ENCODE measurements around the gene CCDC171. TPM values are rescaled to one million over a fixed set of nuclear protein-coding genes. Genes with fewer than 3 reads are reported as not detected.
A peak's percentile ranks its signal among the peaks of the same experiment; 100 is the strongest.

CCDC171 gene
- total and polyA plus RNA-seq, 2 experiments from 2014 or later, result 4.4 to 5.1 TPM

DNA sequence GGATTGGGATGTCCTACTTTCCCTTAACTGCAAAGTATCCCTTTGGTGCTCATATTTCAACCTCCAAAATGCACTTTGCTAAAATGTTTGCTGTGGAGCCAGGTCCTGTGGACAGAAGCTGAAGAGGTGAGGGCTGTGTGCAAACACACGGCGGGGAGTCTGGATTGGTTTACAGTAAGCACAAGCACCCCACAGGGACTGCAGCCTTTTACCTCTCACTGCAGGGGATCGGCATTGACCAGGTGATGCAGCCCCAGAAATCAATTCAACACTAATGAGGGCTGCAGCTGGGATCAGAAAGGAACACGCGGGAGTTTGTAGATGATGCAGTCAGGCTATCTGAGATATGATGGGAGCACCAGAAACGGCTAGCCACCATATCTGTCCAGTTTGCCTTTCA is 450.9 kb downstream of the CCDC171 start:
- Mint-ChIP-seq H3K4me3 (no peak overlapping the region), H3K4me1 (peaks cover 6% of the 10 kb centered on the region; the same call in 2 of the 3 replicates), H3K27ac (no peak overlapping the region), H3K27me3 (ENCODE audit: insufficient read depth, low read depth, poor library complexity) (no peaks in the 10 kb centered on the region), H3K9me3 (no peaks in the 10 kb centered on the region; the same call in 2 of the 3 replicates), H3K36me3 (ENCODE audit: low read depth) (no peaks in the 10 kb centered on the region)
- Histone ChIP-seq H3K36me3 (ENCODE audit: insufficient read depth) (no peaks in the 10 kb centered on the region), H3K4me1 (ENCODE audit: insufficient read depth) (no peaks in the 10 kb centered on the region), H3K4me2 (no peak overlapping the region), H3K9me2 (ENCODE audit: insufficient read depth) (0 out of 2 replicates have a peak, but pooled peaks cover 5% of the 10 kb centered on the region), H3K27me3 (ENCODE audit: insufficient read depth) (no peaks in the 10 kb centered on the region), H3F3A (replicated peaks; ENCODE audit: low read depth) (no peaks in the 10 kb centered on the region), H3K27ac (ENCODE audit: low read depth) (no peak overlapping the region), H3K4me3 (no peak overlapping the region), H3K79me2 (replicated peaks; ENCODE audit: insufficient read depth) (no peaks in the 10 kb centered on the region), H4K20me1 (replicated peaks; ENCODE audit: insufficient read depth) (no peaks in the 10 kb centered on the region), H2AFZ (no peak overlapping the region)
- TF ChIP-seq REST (IDR thresholded peaks at IDR 0.05; ENCODE audit: unreplicated experiment) (no peak), STAT1 (IDR thresholded peaks at IDR 0.05; ENCODE audit: unreplicated experiment) (no peak), NANOG (IDR thresholded peaks at IDR 0.05; ENCODE audit: borderline replicate concordance) (no peak), POLR2AphosphoS5 (IDR thresholded peaks at IDR 0.05; ENCODE audit: low read depth) (no peak), JUNB (IDR thresholded peaks at IDR 0.05; ENCODE audit: unreplicated experiment) (no peak)
- ATAC-seq, result peak; percentile 81
- DNase-seq (ENCODE audit: low spot score), result no peak

DNA sequence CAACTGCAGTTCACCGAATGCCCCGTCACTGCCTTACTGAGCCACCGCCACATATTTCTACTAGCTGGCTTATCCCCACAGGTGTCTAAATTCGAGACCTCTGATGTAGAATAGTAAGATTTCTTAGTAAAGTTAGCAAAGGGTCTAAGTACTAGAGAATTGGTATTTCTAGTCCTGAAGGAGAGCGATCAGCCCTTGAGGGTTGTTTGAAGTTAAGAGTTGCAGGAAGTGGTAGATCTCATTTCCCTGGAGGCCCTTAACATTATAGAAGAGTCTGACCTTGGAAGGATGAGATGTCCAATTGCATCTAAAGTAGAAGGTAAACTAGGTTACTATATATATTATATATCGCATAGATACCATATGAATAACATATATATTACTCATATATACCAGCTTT is 451.8 kb downstream of the CCDC171 start:
- ATAC-seq, result no peak

GRCh38 chr9:16010221-16010620 is 457.4 kb downstream of the CCDC171 start:
- Mint-ChIP-seq H3K9me3 (no peaks in the 10 kb centered on the region; the same call in 2 of the 3 replicates), H3K4me1 (no peaks in the 10 kb centered on the region), H3K27ac (no peak overlapping the region), H3K36me3 (ENCODE audit: low read depth) (no peaks in the 10 kb centered on the region), H3K27me3 (ENCODE audit: insufficient read depth, low read depth, poor library complexity) (no peaks in the 10 kb centered on the region), H3K4me3 (no peak overlapping the region)
- Histone ChIP-seq H3K27me3 (ENCODE audit: insufficient read depth) (no peaks in the 10 kb centered on the region), H3K4me2 (no peak overlapping the region), H4K20me1 (replicated peaks; ENCODE audit: insufficient read depth) (no peaks in the 10 kb centered on the region), H3K27ac (ENCODE audit: low read depth) (no peak overlapping the region), H3K36me3 (ENCODE audit: insufficient read depth) (no peaks in the 10 kb centered on the region), H3K79me2 (replicated peaks; ENCODE audit: insufficient read depth) (no peaks in the 10 kb centered on the region), H3F3A (replicated peaks; ENCODE audit: low read depth) (no peaks in the 10 kb centered on the region), H3K4me3 (no peak overlapping the region), H3K4me1 (ENCODE audit: insufficient read depth) (no peaks in the 10 kb centered on the region), H3K9me2 (ENCODE audit: insufficient read depth) (peaks cover 8% of the 10 kb centered on the region; the same call in 1 of the 2 replicates), H2AFZ (no peak overlapping the region)
- no peak for ATAC-seq
- DNase-seq (ENCODE audit: low spot score), result no peak
- TF ChIP-seq, protein P1, sequence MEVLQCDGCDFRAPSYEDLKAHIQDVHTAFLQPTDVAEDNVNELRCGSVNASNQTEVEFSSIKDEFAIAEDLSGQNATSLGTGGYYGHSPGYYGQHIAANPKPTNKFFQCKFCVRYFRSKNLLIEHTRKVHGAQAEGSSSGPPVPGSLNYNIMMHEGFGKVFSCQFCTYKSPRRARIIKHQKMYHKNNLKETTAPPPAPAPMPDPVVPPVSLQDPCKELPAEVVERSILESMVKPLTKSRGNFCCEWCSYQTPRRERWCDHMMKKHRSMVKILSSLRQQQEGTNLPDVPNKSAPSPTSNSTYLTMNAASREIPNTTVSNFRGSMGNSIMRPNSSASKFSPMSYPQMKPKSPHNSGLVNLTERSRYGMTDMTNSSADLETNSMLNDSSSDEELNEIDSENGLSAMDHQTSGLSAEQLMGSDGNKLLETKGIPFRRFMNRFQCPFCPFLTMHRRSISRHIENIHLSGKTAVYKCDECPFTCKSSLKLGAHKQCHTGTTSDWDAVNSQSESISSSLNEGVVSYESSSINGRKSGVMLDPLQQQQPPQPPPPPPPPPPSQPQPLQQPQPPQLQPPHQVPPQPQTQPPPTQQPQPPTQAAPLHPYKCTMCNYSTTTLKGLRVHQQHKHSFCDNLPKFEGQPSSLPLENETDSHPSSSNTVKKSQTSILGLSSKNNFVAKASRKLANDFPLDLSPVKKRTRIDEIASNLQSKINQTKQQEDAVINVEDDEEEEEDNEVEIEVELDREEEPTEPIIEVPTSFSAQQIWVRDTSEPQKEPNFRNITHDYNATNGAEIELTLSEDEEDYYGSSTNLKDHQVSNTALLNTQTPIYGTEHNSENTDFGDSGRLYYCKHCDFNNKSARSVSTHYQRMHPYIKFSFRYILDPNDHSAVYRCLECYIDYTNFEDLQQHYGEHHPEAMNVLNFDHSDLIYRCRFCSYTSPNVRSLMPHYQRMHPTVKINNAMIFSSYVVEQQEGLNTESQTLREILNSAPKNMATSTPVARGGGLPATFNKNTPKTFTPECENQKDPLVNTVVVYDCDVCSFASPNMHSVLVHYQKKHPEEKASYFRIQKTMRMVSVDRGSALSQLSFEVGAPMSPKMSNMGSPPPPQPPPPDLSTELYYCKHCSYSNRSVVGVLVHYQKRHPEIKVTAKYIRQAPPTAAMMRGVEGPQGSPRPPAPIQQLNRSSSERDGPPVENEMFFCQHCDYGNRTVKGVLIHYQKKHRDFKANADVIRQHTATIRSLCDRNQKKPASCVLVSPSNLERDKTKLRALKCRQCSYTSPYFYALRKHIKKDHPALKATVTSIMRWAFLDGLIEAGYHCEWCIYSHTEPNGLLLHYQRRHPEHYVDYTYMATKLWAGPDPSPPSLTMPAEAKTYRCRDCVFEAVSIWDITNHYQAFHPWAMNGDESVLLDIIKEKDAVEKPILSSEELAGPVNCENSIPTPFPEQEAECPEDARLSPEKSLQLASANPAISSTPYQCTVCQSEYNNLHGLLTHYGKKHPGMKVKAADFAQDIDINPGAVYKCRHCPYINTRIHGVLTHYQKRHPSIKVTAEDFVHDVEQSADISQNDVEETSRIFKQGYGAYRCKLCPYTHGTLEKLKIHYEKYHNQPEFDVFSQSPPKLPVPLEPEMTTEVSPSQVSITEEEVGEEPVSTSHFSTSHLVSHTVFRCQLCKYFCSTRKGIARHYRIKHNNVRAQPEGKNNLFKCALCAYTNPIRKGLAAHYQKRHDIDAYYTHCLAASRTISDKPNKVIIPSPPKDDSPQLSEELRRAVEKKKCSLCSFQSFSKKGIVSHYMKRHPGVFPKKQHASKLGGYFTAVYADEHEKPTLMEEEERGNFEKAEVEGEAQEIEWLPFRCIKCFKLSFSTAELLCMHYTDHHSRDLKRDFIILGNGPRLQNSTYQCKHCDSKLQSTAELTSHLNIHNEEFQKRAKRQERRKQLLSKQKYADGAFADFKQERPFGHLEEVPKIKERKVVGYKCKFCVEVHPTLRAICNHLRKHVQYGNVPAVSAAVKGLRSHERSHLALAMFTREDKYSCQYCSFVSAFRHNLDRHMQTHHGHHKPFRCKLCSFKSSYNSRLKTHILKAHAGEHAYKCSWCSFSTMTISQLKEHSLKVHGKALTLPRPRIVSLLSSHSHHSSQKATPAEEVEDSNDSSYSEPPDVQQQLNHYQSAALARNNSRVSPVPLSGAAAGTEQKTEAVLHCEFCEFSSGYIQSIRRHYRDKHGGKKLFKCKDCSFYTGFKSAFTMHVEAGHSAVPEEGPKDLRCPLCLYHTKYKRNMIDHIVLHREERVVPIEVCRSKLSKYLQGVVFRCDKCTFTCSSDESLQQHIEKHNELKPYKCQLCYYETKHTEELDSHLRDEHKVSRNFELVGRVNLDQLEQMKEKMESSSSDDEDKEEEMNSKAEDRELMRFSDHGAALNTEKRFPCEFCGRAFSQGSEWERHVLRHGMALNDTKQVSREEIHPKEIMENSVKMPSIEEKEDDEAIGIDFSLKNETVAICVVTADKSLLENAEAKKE (CRISPR knock-in tag; IDR thresholded peaks at IDR 0.05), result no peak

More for the DNA sequence above, 451.8 kb downstream of the CCDC171 start:
- Mint-ChIP-seq H3K4me1 (peaks cover 6% of the 10 kb centered on the region; the same call in 2 of the 3 replicates), H3K27me3 (ENCODE audit: insufficient read depth, low read depth, poor library complexity) (no peaks in the 10 kb centered on the region), H3K36me3 (ENCODE audit: low read depth) (no peaks in the 10 kb centered on the region), H3K9me3 (no peaks in the 10 kb centered on the region; the same call in 2 of the 3 replicates), H3K27ac (no peak overlapping the region), H3K4me3 (no peak overlapping the region)
- H3K4me1 ChIP-seq (ENCODE audit: insufficient read depth), result no peaks in the 10 kb centered on the region
- TF ChIP-seq EZH2phosphoT487 (IDR thresholded peaks at IDR 0.05; ENCODE audit: unreplicated experiment) (no peak), ZNF331 (CRISPR knock-in tag; IDR thresholded peaks at IDR 0.05; ENCODE audit: low read depth) (no peak), ZNF114 (CRISPR knock-in tag; IDR thresholded peaks at IDR 0.05) (no peak)
- no peak overlapping the region for H2AFZ ChIP-seq
- H3K79me2 ChIP-seq (replicated peaks; ENCODE audit: insufficient read depth), result no peaks in the 10 kb centered on the region
- H3K27me3 ChIP-seq (ENCODE audit: insufficient read depth), result no peaks in the 10 kb centered on the region
- H3F3A ChIP-seq (replicated peaks; ENCODE audit: low read depth), result no peaks in the 10 kb centered on the region
- 0 out of 2 replicates have a peak, but pooled peaks cover 2% of the 10 kb centered on the region for H3K9me2 ChIP-seq (ENCODE audit: insufficient read depth)
- no peaks in the 10 kb centered on the region for H3K36me3 ChIP-seq (ENCODE audit: insufficient read depth)
- H3K27ac ChIP-seq (ENCODE audit: low read depth), result no peak overlapping the region
- H3K4me2 ChIP-seq, result no peak overlapping the region
- H3K4me3 ChIP-seq, result no peak overlapping the region
- H4K20me1 ChIP-seq (replicated peaks; ENCODE audit: insufficient read depth), result no peaks in the 10 kb centered on the region
- no peak for DNase-seq (ENCODE audit: low spot score)

Data from GM23338 (cell line).